Measurements from ENCODE around the gene PSTPIP1. TPM values are rescaled to one million over a fixed set of nuclear protein-coding genes. Genes with fewer than 3 reads are reported as not detected.

The PSTPIP1 gene
- total RNA-seq, 1 donor from 2014 or later: 12.4 TPM

DNA sequence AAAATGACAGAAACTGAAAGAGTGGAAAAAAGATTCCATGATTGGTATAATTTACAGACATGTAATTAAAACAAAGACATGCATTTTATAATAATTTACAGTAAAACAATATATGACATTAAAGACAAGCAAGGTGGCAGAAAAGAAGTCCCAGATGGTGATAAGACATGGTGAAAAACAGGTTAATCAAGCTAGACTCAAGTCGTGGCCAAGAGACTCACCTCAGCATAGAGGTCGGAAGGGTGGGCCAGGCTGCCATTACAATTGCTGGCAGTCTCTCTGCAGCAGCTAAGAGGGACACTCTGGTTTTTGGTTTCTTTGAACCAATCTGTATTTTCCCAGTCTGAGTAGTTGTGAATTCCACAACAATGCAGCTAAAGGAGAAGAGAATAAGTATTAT is 57.6 kb downstream of the PSTPIP1 start:
- TF ChIP-seq, protein P1, sequence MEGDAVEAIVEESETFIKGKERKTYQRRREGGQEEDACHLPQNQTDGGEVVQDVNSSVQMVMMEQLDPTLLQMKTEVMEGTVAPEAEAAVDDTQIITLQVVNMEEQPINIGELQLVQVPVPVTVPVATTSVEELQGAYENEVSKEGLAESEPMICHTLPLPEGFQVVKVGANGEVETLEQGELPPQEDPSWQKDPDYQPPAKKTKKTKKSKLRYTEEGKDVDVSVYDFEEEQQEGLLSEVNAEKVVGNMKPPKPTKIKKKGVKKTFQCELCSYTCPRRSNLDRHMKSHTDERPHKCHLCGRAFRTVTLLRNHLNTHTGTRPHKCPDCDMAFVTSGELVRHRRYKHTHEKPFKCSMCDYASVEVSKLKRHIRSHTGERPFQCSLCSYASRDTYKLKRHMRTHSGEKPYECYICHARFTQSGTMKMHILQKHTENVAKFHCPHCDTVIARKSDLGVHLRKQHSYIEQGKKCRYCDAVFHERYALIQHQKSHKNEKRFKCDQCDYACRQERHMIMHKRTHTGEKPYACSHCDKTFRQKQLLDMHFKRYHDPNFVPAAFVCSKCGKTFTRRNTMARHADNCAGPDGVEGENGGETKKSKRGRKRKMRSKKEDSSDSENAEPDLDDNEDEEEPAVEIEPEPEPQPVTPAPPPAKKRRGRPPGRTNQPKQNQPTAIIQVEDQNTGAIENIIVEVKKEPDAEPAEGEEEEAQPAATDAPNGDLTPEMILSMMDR (IDR thresholded peaks at IDR 0.05; ENCODE audit: partially characterized antibody, unreplicated experiment): no peak
- peaks cover under 1% of the 10 kb centered on the region for H3K9me3 Mint-ChIP-seq (ENCODE audit: unreplicated experiment)
- DNase-seq: no peak
- H3K27ac Mint-ChIP-seq (ENCODE audit: unreplicated experiment): no peak overlapping the region
- no peaks in the 10 kb centered on the region for H3K27me3 Mint-ChIP-seq (ENCODE audit: unreplicated experiment)
- H3K4me1 Mint-ChIP-seq (ENCODE audit: low read depth, unreplicated experiment): peaks cover 3% of the 10 kb centered on the region
- no peak overlapping the region for H3K4me3 Mint-ChIP-seq (ENCODE audit: unreplicated experiment)
- H3K36me3 Mint-ChIP-seq (ENCODE audit: unreplicated experiment): no peaks in the 10 kb centered on the region

DNA sequence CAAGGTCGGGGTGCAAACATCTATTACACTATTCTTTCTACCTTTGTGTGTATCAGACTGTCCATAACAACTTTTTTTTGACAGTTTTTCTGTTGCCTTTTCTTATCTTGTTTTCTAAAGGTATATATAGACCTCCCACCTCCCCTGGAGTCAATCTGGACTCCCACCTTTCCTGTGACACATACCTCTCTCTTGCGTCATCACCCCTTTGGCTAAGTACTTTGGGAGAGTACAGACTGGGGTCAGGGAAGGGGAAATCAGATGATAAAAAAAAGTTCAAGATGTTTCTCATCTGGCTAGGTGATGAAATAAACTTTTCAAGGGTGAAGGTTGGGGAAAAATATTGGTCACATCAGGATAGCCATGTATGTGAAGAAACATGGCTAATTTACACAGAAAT is 58.8 kb downstream of the PSTPIP1 start:
- no peak overlapping the region for H3K4me3 Mint-ChIP-seq (ENCODE audit: unreplicated experiment)
- peaks cover 4% of the 10 kb centered on the region for H3K9me3 Mint-ChIP-seq (ENCODE audit: unreplicated experiment)
- no peaks in the 10 kb centered on the region for H3K36me3 Mint-ChIP-seq (ENCODE audit: unreplicated experiment)
- TF ChIP-seq, protein P1 (IDR thresholded peaks at IDR 0.05; ENCODE audit: partially characterized antibody, unreplicated experiment): no peak
- no peaks in the 10 kb centered on the region for H3K27me3 Mint-ChIP-seq (ENCODE audit: unreplicated experiment)
- no peak for DNase-seq
- H3K4me1 Mint-ChIP-seq (ENCODE audit: low read depth, unreplicated experiment): peaks cover 3% of the 10 kb centered on the region
- H3K27ac Mint-ChIP-seq (ENCODE audit: unreplicated experiment): no peak overlapping the region

DNA sequence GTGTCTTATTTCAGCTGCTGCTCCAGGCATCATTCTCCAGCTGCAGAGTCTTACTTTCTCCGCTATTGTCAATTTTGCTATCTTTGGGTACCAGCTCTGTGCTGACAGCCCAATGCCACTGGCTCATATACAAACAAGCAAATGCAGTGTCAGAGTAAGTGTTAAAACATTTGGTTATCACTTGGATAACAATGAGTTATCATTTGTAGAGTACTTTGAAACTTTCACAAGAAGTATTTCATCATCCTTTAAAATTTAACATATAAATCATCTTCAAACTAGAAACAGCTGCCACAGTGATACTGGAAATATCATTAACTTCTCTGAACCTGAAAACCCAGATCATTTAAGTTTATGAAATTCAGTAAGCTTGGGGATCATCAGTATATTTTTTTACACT is 62.1 kb downstream of the PSTPIP1 start:
- Mint-ChIP-seq H3K9me3 (ENCODE audit: unreplicated experiment) (peaks cover 4% of the 10 kb centered on the region), H3K4me3 (ENCODE audit: unreplicated experiment) (no peak overlapping the region), H3K4me1 (ENCODE audit: low read depth, unreplicated experiment) (peaks cover 21% of the 10 kb centered on the region), H3K36me3 (ENCODE audit: unreplicated experiment) (no peaks in the 10 kb centered on the region), H3K27ac (ENCODE audit: unreplicated experiment) (no peak overlapping the region), H3K27me3 (ENCODE audit: unreplicated experiment) (no peaks in the 10 kb centered on the region)
- TF ChIP-seq, protein P1 (IDR thresholded peaks at IDR 0.05; ENCODE audit: partially characterized antibody, unreplicated experiment): no peak
- DNase-seq: no peak

DNA sequence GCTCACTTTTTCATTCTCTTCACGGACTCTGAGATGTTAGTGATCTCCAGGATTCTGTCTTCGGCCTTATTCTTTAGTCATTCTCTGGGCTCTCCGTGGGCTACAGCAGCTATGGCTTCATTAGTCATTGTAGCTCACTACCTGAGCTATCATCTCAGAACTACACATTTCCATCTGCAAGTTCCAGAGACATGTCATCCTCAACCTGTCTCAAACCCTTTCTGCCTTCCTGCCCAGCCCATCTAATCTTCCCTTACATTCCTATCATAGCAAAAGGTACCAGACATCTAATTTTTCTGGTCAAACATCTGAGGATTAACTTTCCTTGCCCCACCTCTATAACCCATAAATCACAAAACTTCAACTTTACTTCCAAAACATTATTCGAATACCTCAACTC is 62.8 kb downstream of the PSTPIP1 start:
- Mint-ChIP-seq H3K9me3 (ENCODE audit: unreplicated experiment) (peaks cover 4% of the 10 kb centered on the region), H3K36me3 (ENCODE audit: unreplicated experiment) (no peaks in the 10 kb centered on the region), H3K27me3 (ENCODE audit: unreplicated experiment) (no peaks in the 10 kb centered on the region), H3K4me1 (ENCODE audit: low read depth, unreplicated experiment) (peaks cover 25% of the 10 kb centered on the region), H3K4me3 (ENCODE audit: unreplicated experiment) (no peak overlapping the region), H3K27ac (ENCODE audit: unreplicated experiment) (no peak overlapping the region)
- TF ChIP-seq, protein P1 (IDR thresholded peaks at IDR 0.05; ENCODE audit: partially characterized antibody, unreplicated experiment): no peak
- DNase-seq: no peak

DNA sequence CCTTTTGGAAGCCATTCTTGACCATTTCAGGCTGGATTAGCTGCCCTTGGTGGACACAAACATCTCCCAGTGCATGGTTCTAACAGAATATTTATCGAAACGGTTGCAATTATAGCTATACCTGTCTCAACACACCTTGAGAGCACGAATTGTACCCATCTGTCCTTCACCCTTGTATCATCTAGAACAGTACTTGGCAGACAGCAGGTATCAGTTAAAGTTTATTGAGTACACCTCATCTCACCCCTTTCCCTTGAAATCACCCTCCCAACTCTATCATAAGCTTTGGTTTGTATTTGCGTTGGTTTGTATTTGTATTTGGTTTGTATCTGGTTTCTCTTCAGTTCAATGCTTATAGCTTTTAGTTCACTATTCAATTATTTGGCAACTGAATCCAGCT is 63.5 kb downstream of the PSTPIP1 start:
- Mint-ChIP-seq H3K9me3 (ENCODE audit: unreplicated experiment) (peaks cover 4% of the 10 kb centered on the region), H3K4me1 (ENCODE audit: low read depth, unreplicated experiment) (peaks cover 25% of the 10 kb centered on the region)

More for the DNA sequence above, 63.5 kb downstream of the PSTPIP1 start:
- no peak for DNase-seq
- H3K36me3 Mint-ChIP-seq (ENCODE audit: unreplicated experiment): no peaks in the 10 kb centered on the region
- H3K4me3 Mint-ChIP-seq (ENCODE audit: unreplicated experiment): no peak overlapping the region
- no peaks in the 10 kb centered on the region for H3K27me3 Mint-ChIP-seq (ENCODE audit: unreplicated experiment)
- no peak overlapping the region for H3K27ac Mint-ChIP-seq (ENCODE audit: unreplicated experiment)
- TF ChIP-seq, protein P1 (IDR thresholded peaks at IDR 0.05; ENCODE audit: partially characterized antibody, unreplicated experiment): no peak
